ENCODE results near the gene R3HDM4.
A peak's percentile ranks its signal among the peaks of the same experiment; 100 is the strongest.
"Not testable (repeated sequence)": the region's sequence is repeated elsewhere in the genome, so short reads cannot be mapped to it uniquely, and the experiment has no call there.

The R3HDM4 gene

GRCh38 chr19:913080-913748, at the start of gene R3HDM4:
R3HDM4 (minus strand) TSS chr19:913219; CDS start chr19:913157, 62 bp downstream.
- DNase-seq, result peak; percentile 92

GRCh38 chr19:961866-962620, 49.0 kb upstream of the R3HDM4 start:
- DNase-seq, result no peak

- no peak for DNase-seq
Measured at GRCh38 chr19:960601-960938, 47.6 kb upstream of the R3HDM4 start.

GRCh38 chr19:960020-960419, 47.0 kb upstream of the R3HDM4 start:
- no peak for DNase-seq

- DNase-seq, result peak; percentile 29
Measured at GRCh38 chr19:958967-959855, 46.2 kb upstream of the R3HDM4 start.

- DNase-seq, result not testable (repeated sequence)
Measured at GRCh38 chr19:957578-957977, 44.6 kb upstream of the R3HDM4 start.

GRCh38 chr19:956766-957440, 43.9 kb upstream of the R3HDM4 start:
- no peak for DNase-seq

- no peak for DNase-seq
Measured at GRCh38 chr19:955803-956765, 43.1 kb upstream of the R3HDM4 start.

GRCh38 chr19:954672-955494, 41.9 kb upstream of the R3HDM4 start:
- no peak for DNase-seq

- DNase-seq, result no peak
Measured at GRCh38 chr19:954272-954671, 41.3 kb upstream of the R3HDM4 start.

GRCh38 chr19:953445-954271, 40.6 kb upstream of the R3HDM4 start:
- DNase-seq, result no peak

GRCh38 chr19:952680-953444, 39.8 kb upstream of the R3HDM4 start:
- DNase-seq, result peak; percentile 39

- DNase-seq, result no peak
Measured at GRCh38 chr19:952049-952679, 39.1 kb upstream of the R3HDM4 start.

- DNase-seq, result no peak
Measured at GRCh38 chr19:950352-951066, 37.5 kb upstream of the R3HDM4 start.

GRCh38 chr19:948842-949496, 36.0 kb upstream of the R3HDM4 start:
- DNase-seq, result no peak

GRCh38 chr19:947707-948539, 34.9 kb upstream of the R3HDM4 start:
- no peak for DNase-seq
